ENCODE results near the gene BNIP5. TPM values are rescaled to one million over a fixed set of nuclear protein-coding genes. Genes with fewer than 3 reads are reported as not detected.
A peak's percentile ranks its signal among the peaks of the same experiment; 100 is the strongest.

The BNIP5 gene
- polyA plus RNA-seq, 3 donors: not detected

DNA sequence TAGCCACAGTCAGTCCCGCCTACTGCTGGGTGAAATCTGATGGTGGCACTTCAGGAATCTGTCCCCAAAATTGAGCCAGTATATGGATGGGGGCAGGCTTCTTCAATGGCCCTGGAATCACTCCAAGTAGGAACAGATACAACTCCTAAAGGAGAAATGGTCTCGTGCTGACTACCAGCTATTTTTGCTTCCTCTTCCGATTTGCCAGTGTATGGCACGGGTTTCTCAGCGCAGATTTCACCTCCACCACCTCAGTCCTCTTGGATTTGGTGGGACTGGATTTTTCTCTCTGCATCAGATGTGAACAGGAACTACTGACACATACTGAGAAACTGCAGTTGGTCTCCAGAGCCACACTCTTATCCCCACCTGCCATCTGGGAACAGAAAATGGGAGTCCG is 39.6 kb downstream of the BNIP5 start:
- no peaks in the 10 kb centered on the region for H4K20me1 ChIP-seq (ENCODE audit: insufficient read depth, low read length)
- no peaks in the 10 kb centered on the region for H3K27me3 ChIP-seq (ENCODE audit: control insufficient read depth in 2 of 2, insufficient read depth in 2 of 2, low read length in 2 of 2)
- 0% methylated on average over 2 of the region's 6 CpGs for WGBS (ENCODE audit: insufficient coverage)
- H3K79me2 ChIP-seq (ENCODE audit: insufficient read depth, low read length): peaks cover 11% of the 10 kb centered on the region
- H3K9ac ChIP-seq (ENCODE audit: insufficient read depth, low read length, poor library complexity, severe bottlenecking): peak overlapping the region; percentile 49
- Mint-ChIP-seq H3K4me3 (peak overlapping the region in 1 of 2 donors; percentile 65), H3K4me1 (peaks cover 82% of the 10 kb centered on the region), H3K36me3 (peaks cover 31% of the 10 kb centered on the region in 2 donors), H3K9me3 (no peaks in the 10 kb centered on the region), H3K27me3 (ENCODE audit: low read depth in 3 of 3) (peaks cover 0 to 7% (median 4%) of the 10 kb centered on the region in 3 donors), H3K27ac (peak overlapping the region; percentile 88 to 98 (median 93))
- peak overlapping the region; percentile 40 for H3K4me2 ChIP-seq (replicated peaks; ENCODE audit: extremely low read depth, low read length, poor library complexity, severe bottlenecking)
- no peaks in the 10 kb centered on the region for H3K9me3 ChIP-seq (replicated peaks in 1 of 2; ENCODE audit: control insufficient read depth in 1 of 2, insufficient read depth in 1 of 2, low read length in 2 of 2)
- peak overlapping the region; percentile 32 for H2AFZ ChIP-seq (ENCODE audit: insufficient read depth, low read depth, low read length, poor library complexity, severe bottlenecking)
- TF ChIP-seq, protein P1, sequence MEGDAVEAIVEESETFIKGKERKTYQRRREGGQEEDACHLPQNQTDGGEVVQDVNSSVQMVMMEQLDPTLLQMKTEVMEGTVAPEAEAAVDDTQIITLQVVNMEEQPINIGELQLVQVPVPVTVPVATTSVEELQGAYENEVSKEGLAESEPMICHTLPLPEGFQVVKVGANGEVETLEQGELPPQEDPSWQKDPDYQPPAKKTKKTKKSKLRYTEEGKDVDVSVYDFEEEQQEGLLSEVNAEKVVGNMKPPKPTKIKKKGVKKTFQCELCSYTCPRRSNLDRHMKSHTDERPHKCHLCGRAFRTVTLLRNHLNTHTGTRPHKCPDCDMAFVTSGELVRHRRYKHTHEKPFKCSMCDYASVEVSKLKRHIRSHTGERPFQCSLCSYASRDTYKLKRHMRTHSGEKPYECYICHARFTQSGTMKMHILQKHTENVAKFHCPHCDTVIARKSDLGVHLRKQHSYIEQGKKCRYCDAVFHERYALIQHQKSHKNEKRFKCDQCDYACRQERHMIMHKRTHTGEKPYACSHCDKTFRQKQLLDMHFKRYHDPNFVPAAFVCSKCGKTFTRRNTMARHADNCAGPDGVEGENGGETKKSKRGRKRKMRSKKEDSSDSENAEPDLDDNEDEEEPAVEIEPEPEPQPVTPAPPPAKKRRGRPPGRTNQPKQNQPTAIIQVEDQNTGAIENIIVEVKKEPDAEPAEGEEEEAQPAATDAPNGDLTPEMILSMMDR (IDR thresholded peaks at IDR 0.05): no peak
- peak overlapping the region in 1 of 3 experiments; percentile 40 for H3K4me3 ChIP-seq (replicated peaks in 1 of 3; ENCODE audit: low read depth in 2 of 3, low read length in 3 of 3)
- peak overlapping the region; percentile 86 to 90 for H3K27ac ChIP-seq (ENCODE audit: low read depth in 1 of 2, low read length in 2 of 2)
- intact Hi-C loops (cut with micrococcal nuclease): loop anchor here (2.0 to 10.0 kb wide), 3 partner anchors 170 to 272 kb away; partner anchors contain the start of genes MAPK14 (in 1 of the 2) and SLC26A8 (in 1 of the 2)
- peak in 2 of 3 donors; percentile 71 to 73 for DNase-seq
- peaks cover 0 to 2% of the 10 kb centered on the region in 2 donors for H3K36me3 ChIP-seq (replicated peaks in 1 of 2; ENCODE audit: control insufficient read depth in 1 of 2, insufficient read depth in 2 of 2, low read length in 2 of 2)
- H3K4me1 ChIP-seq (ENCODE audit: control insufficient read depth in 1 of 2, insufficient read depth in 2 of 2, low read length in 2 of 2): peaks cover 58 to 80% of the 10 kb centered on the region in 2 donors

DNA sequence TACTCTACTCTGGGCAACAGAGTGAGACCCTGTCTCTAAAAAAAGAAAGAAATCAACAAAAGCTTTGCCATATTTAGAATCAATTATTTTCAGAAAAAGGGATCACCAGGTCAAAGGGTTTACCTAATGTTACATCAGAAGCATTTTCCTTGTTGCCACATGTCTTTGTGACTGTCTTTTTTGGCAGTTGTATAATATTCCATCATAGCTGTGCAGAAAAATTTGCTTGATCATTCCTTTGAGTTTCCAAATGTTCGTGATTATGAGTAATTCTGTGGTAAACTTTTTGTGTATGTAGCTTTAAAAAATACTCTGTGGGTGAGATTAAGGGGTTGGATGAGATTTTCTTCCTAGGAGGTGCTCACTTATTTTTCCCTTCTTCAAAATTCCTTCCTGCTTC is 40.4 kb downstream of the BNIP5 start:
- no CpG with 5 or more reads among the region's 1 CpG for WGBS (ENCODE audit: insufficient coverage)
- Histone ChIP-seq H3K4me3 (replicated peaks in 1 of 3; ENCODE audit: low read depth in 2 of 3, low read length in 3 of 3) (peak overlapping the region in 1 of 3 experiments; percentile 40), H3K4me2 (replicated peaks; ENCODE audit: extremely low read depth, low read length, poor library complexity, severe bottlenecking) (peak overlapping the region; percentile 40), H3K4me1 (ENCODE audit: control insufficient read depth in 1 of 2, insufficient read depth in 2 of 2, low read length in 2 of 2) (peaks cover 65 to 84% of the 10 kb centered on the region in 2 donors), H3K36me3 (replicated peaks in 1 of 2; ENCODE audit: control insufficient read depth in 1 of 2, insufficient read depth in 2 of 2, low read length in 2 of 2) (no peaks in the 10 kb centered on the region), H4K20me1 (ENCODE audit: insufficient read depth, low read length) (no peaks in the 10 kb centered on the region), H3K9ac (ENCODE audit: insufficient read depth, low read length, poor library complexity, severe bottlenecking) (peak overlapping the region; percentile 49), H3K27me3 (ENCODE audit: control insufficient read depth in 2 of 2, insufficient read depth in 2 of 2, low read length in 2 of 2) (no peaks in the 10 kb centered on the region), H3K27ac (ENCODE audit: low read depth in 1 of 2, low read length in 2 of 2) (peak overlapping the region; percentile 86 to 90), H2AFZ (ENCODE audit: insufficient read depth, low read depth, low read length, poor library complexity, severe bottlenecking) (no peak overlapping the region), H3K79me2 (ENCODE audit: insufficient read depth, low read length) (peaks cover 12% of the 10 kb centered on the region), H3K9me3 (replicated peaks in 1 of 2; ENCODE audit: control insufficient read depth in 1 of 2, insufficient read depth in 1 of 2, low read length in 2 of 2) (no peaks in the 10 kb centered on the region)
- H3K36me3 Mint-ChIP-seq: peaks cover 23 to 24% of the 10 kb centered on the region in 2 donors
- H3K4me1 Mint-ChIP-seq: peaks cover 83% of the 10 kb centered on the region
- peak overlapping the region in 1 of 2 donors; percentile 30 for H3K4me3 Mint-ChIP-seq
- intact Hi-C loops (cut with micrococcal nuclease): loop anchor here (2.0 to 10.0 kb wide), 3 partner anchors 169 to 271 kb away; partner anchors contain the start of genes MAPK14 (in 1 of the 2) and SLC26A8 (in 1 of the 2)
- peak; percentile 73 to 92 (median 90) for DNase-seq
- H3K9me3 Mint-ChIP-seq: no peaks in the 10 kb centered on the region
- peaks cover 0 to 7% (median 5%) of the 10 kb centered on the region in 3 donors for H3K27me3 Mint-ChIP-seq (ENCODE audit: low read depth in 3 of 3)
- H3K27ac Mint-ChIP-seq: peak overlapping the region; percentile 88 to 98 (median 93)
- TF ChIP-seq, protein P1 (IDR thresholded peaks at IDR 0.05): no peak

Measured in CD14-positive monocyte (primary cell).